Measurements from ENCODE around the gene FCHSD1.

The FCHSD1 gene

GRCh38 chr5:141617128-141617527 is 34.1 kb downstream of the FCHSD1 start:
- TF ChIP-seq SNAI2 (CRISPR knock-in tag; IDR thresholded peaks at IDR 0.05) = no peak
- TF ChIP-seq TCF4 (CRISPR knock-in tag; IDR thresholded peaks at IDR 0.05; ENCODE audit: borderline replicate concordance) = no peak
- TF ChIP-seq ZC3H10 (CRISPR knock-in tag; IDR thresholded peaks at IDR 0.05) = no peak
- no peak for TF ChIP-seq ZFP30 (CRISPR knock-in tag; IDR thresholded peaks at IDR 0.05)
- no peak for TF ChIP-seq ARNTL (CRISPR knock-in tag; IDR thresholded peaks at IDR 0.05; ENCODE audit: borderline replicate concordance, low read depth)
- no peak for TF ChIP-seq OSR1 (CRISPR knock-in tag; IDR thresholded peaks at IDR 0.05)
- TF ChIP-seq TOX (CRISPR knock-in tag; IDR thresholded peaks at IDR 0.05; ENCODE audit: borderline replicate concordance) = no peak
- TF ChIP-seq PATZ1 (CRISPR knock-in tag; IDR thresholded peaks at IDR 0.05; ENCODE audit: borderline replicate concordance) = no peak
- TF ChIP-seq CSDC2 (CRISPR knock-in tag; IDR thresholded peaks at IDR 0.05) = no peak
- TF ChIP-seq BACH2 (CRISPR knock-in tag; IDR thresholded peaks at IDR 0.05; ENCODE audit: borderline replicate concordance) = no peak
- no peak for TF ChIP-seq ZNF8 (CRISPR knock-in tag; IDR thresholded peaks at IDR 0.05)

GRCh38 chr5:141615991-141616720 is 35.1 kb downstream of the FCHSD1 start:
- no peak for TF ChIP-seq ZNF8 (CRISPR knock-in tag; IDR thresholded peaks at IDR 0.05)
- TF ChIP-seq CREB5 (CRISPR knock-in tag; IDR thresholded peaks at IDR 0.05; ENCODE audit: low read depth) = no peak
- TF ChIP-seq TOX (CRISPR knock-in tag; IDR thresholded peaks at IDR 0.05; ENCODE audit: borderline replicate concordance) = no peak
- TF ChIP-seq ZFP30 (CRISPR knock-in tag; IDR thresholded peaks at IDR 0.05) = no peak
- no peak for TF ChIP-seq ARNTL (CRISPR knock-in tag; IDR thresholded peaks at IDR 0.05; ENCODE audit: borderline replicate concordance, low read depth)
- TF ChIP-seq CSDC2 (CRISPR knock-in tag; IDR thresholded peaks at IDR 0.05) = no peak
- no peak for TF ChIP-seq PATZ1 (CRISPR knock-in tag; IDR thresholded peaks at IDR 0.05; ENCODE audit: borderline replicate concordance)
- no peak for TF ChIP-seq ZFP3 (CRISPR knock-in tag; IDR thresholded peaks at IDR 0.05)
- no peak for TF ChIP-seq OSR1 (CRISPR knock-in tag; IDR thresholded peaks at IDR 0.05)
- TF ChIP-seq ESRRG (CRISPR knock-in tag; IDR thresholded peaks at IDR 0.05) = no peak
- no peak for TF ChIP-seq ZNF70 (CRISPR knock-in tag; IDR thresholded peaks at IDR 0.05)
- no peak for TF ChIP-seq PPARA (CRISPR knock-in tag; IDR thresholded peaks at IDR 0.05; ENCODE audit: borderline replicate concordance)
- no peak for TF ChIP-seq BACH2 (CRISPR knock-in tag; IDR thresholded peaks at IDR 0.05; ENCODE audit: borderline replicate concordance)
- TF ChIP-seq ISL1 (CRISPR knock-in tag; IDR thresholded peaks at IDR 0.05) = no peak
- no peak for TF ChIP-seq CSRNP3 (CRISPR knock-in tag; IDR thresholded peaks at IDR 0.05)
- TF ChIP-seq POU6F1 (CRISPR knock-in tag; IDR thresholded peaks at IDR 0.05; ENCODE audit: borderline replicate concordance, low read depth) = no peak
- no peak for TF ChIP-seq SNAI2 (CRISPR knock-in tag; IDR thresholded peaks at IDR 0.05)
- no peak for TF ChIP-seq RARB (CRISPR knock-in tag; IDR thresholded peaks at IDR 0.05)
- TF ChIP-seq ZC3H10 (CRISPR knock-in tag; IDR thresholded peaks at IDR 0.05) = no peak
- TF ChIP-seq ZNF565 (CRISPR knock-in tag; conservative IDR thresholded peaks at IDR 0.05; ENCODE audit: low read depth) = no peak

More at GRCh38 chr5:141617128-141617527, 34.1 kb downstream of the FCHSD1 start:
- ATAC-seq = no peak

GRCh38 chr5:141613344-141613743 is 37.9 kb downstream of the FCHSD1 start:
- no peak for ATAC-seq
- TF ChIP-seq ISL1 (CRISPR knock-in tag; IDR thresholded peaks at IDR 0.05) (no peak), ZFP30 (CRISPR knock-in tag; IDR thresholded peaks at IDR 0.05) (no peak)

More at GRCh38 chr5:141615991-141616720, 35.1 kb downstream of the FCHSD1 start:
- ATAC-seq = no peak

Data from SK-N-SH treated with all-trans-retinoic acid at 6 μM for 48 hours (cell line).